ENCODE results near the gene GLA.

DNA sequence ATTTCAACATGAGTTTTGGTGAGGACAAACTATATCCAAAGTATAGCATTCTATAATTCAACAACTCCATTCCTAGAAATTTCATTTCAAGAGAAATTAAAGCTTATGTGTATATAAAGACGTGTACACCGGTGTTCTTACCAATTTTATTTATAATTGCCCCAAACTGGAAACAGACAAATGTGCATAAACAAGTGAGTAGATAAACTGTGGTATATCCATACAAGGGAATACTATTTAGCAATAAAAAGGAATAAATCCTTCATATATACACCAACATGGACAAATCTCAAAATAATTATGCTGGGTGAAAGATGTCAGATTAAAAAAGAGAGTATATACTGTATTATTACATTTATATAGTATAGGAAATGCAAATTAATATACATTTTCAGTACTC lies 20.2 kb upstream of the GLA start:
- TF ChIP-seq, protein P1, sequence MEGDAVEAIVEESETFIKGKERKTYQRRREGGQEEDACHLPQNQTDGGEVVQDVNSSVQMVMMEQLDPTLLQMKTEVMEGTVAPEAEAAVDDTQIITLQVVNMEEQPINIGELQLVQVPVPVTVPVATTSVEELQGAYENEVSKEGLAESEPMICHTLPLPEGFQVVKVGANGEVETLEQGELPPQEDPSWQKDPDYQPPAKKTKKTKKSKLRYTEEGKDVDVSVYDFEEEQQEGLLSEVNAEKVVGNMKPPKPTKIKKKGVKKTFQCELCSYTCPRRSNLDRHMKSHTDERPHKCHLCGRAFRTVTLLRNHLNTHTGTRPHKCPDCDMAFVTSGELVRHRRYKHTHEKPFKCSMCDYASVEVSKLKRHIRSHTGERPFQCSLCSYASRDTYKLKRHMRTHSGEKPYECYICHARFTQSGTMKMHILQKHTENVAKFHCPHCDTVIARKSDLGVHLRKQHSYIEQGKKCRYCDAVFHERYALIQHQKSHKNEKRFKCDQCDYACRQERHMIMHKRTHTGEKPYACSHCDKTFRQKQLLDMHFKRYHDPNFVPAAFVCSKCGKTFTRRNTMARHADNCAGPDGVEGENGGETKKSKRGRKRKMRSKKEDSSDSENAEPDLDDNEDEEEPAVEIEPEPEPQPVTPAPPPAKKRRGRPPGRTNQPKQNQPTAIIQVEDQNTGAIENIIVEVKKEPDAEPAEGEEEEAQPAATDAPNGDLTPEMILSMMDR (IDR thresholded peaks at IDR 0.05), result no peak
- no peak for TF ChIP-seq POLR2A (IDR thresholded peaks at IDR 0.05)

Measured in testis (tissue), 2 donors.